Neuron (in vitro differentiated cells): ENCODE data around the gene BIN1.

ENCODE experiments used
- H2AFZ ChIP-seq: one replicate; pipeline ENCODE4 v1.6.1; 2013; ENCODE audit warnings: low read depth, mild to moderate bottlenecking, inconsistent platforms, low read length, moderate library complexity
- H3K27me3 ChIP-seq: one replicate; pipeline ENCODE4 v1.6.1; 2013; ENCODE audit warnings: low read length; ENCODE audit not compliant: insufficient read depth
- H3K36me3 ChIP-seq: one replicate; pipeline ENCODE4 v1.6.1; 2013; ENCODE audit warnings: low read length; ENCODE audit not compliant: insufficient read depth
- H3K4me1 ChIP-seq: one replicate; pipeline ENCODE4 v1.6.1; 2013; ENCODE audit warnings: low read length; ENCODE audit not compliant: insufficient read depth
- H3K4me3 ChIP-seq: 2 replicates; pipeline ENCODE4 v1.5.1; 2013; ENCODE audit warnings: mild to moderate bottlenecking, low read length, moderate library complexity
- H3K9me3 ChIP-seq: one replicate; pipeline ENCODE4 v1.6.1; 2013; ENCODE audit warnings: low read length

Gene BIN1

DNA sequence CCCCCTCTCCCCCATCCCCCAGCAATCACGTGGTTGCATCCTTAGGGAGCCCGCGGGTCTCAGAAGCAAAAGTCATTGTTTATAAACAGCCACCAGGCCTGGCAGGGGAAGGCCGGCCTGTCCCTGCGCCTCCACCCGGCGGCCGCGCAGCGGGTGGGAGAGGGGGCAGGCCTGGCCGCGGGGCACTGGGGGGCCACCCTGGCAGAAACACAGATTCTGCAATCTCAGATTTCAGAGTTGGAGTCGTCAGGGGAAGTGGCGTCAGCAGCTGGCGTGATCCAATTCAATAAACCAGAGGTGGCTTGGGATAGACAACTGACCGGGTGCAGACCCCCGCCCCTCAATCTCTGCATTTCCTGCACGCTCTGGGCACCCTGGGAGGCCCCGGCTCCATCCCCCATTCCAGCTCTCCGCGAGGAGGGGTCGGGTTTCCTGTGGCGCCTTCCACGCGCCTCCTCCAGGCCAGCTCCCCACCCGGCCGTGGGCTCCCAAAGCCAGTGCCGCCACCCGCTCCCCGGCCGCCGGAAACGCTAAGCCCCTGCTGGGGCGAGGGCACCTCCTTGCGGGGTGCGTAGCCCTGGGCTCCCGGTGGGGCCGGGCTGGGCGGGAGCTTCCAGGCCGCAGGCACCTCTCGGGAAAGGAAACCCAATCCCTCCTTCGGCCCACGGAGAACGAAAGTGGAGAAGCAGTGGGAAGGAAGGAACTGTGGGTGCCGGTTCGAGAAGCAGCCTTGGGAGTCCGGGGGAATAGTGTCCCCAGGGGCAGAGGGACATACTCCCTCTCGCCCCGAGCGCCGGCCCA lies 1.1 kb downstream of the BIN1 start:
- peaks cover 10% of the 10 kb centered on the region for H3K4me1 ChIP-seq
- H3K4me3 ChIP-seq: peak overlapping the region; percentile 80
- H2AFZ ChIP-seq: peak overlapping the region; percentile 94
- H3K36me3 ChIP-seq: no peaks in the 10 kb centered on the region
- H3K27me3 ChIP-seq: no peaks in the 10 kb centered on the region
- H3K9me3 ChIP-seq: no peaks in the 10 kb centered on the region

- H3K27me3 ChIP-seq: no peaks in the 10 kb centered on the region
- H3K4me3 ChIP-seq: peak overlapping the region; percentile 80
- H2AFZ ChIP-seq: peak overlapping the region; percentile 94
- H3K4me1 ChIP-seq: peaks cover 10% of the 10 kb centered on the region
- no peaks in the 10 kb centered on the region for H3K9me3 ChIP-seq
- no peaks in the 10 kb centered on the region for H3K36me3 ChIP-seq
Observed at GRCh38 chr2:127104881-127105655, 1.9 kb downstream of the BIN1 start.

- Histone ChIP-seq H3K4me1 (peaks cover 10% of the 10 kb centered on the region), H3K9me3 (no peaks in the 10 kb centered on the region), H3K27me3 (no peaks in the 10 kb centered on the region), H3K4me3 (no peak overlapping the region), H2AFZ (no peak overlapping the region), H3K36me3 (no peaks in the 10 kb centered on the region)
Observed at GRCh38 chr2:127104166-127104660, 2.7 kb downstream of the BIN1 start.

DNA sequence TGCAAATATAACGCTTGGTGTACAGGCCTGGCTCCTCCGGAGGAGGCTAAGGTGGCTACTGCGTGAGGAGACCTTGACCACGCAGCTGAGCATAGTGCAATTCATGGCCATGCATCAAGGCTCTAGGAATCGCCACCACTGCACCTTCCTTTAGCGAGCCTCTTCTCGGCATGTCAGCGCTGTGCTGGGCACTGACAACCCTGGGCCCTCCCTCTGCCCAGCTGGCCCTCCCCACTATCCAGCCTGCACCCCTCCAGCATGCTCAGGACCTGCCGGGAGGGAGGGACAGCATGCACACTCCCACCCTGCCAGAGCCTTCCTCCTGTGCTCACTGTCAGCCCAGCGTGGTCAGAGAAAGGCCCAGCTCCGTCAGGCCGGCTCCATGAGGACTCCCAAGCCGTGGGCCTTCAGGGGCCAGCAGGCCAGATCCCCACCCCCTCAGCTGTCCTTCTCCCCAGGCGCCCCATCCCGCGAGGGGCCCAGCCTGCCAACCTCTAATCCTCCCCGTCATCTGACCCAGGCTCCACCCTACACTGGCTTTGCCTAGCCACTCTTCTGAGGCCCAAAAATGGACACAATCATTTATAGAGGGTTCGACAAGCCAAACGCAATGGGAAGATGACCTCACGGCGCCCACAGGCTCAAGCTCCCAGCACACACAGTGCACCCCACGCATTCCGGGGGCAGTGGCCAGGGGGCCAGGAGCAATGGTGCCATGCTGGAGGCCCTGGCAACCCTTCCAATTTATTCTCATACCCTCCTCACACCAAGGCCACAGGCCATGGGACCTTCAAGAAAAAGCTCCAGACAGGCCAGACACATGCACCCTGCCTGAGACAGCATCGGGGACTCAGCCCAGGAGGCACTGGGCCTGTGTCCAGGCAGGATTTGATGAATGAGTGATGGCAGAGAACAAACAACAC lies 3.5 kb downstream of the BIN1 start:
- H3K36me3 ChIP-seq: no peaks in the 10 kb centered on the region
- no peaks in the 10 kb centered on the region for H3K27me3 ChIP-seq
- no peaks in the 10 kb centered on the region for H3K9me3 ChIP-seq
- no peak overlapping the region for H3K4me3 ChIP-seq
- peaks cover 10% of the 10 kb centered on the region for H3K4me1 ChIP-seq
- no peak overlapping the region for H2AFZ ChIP-seq

GRCh38 chr2:127102521-127103242 lies 4.3 kb downstream of the BIN1 start:
- Histone ChIP-seq H3K4me3 (no peak overlapping the region), H3K9me3 (no peaks in the 10 kb centered on the region), H3K4me1 (peaks cover 9% of the 10 kb centered on the region), H2AFZ (no peak overlapping the region), H3K27me3 (no peaks in the 10 kb centered on the region), H3K36me3 (no peaks in the 10 kb centered on the region)

DNA sequence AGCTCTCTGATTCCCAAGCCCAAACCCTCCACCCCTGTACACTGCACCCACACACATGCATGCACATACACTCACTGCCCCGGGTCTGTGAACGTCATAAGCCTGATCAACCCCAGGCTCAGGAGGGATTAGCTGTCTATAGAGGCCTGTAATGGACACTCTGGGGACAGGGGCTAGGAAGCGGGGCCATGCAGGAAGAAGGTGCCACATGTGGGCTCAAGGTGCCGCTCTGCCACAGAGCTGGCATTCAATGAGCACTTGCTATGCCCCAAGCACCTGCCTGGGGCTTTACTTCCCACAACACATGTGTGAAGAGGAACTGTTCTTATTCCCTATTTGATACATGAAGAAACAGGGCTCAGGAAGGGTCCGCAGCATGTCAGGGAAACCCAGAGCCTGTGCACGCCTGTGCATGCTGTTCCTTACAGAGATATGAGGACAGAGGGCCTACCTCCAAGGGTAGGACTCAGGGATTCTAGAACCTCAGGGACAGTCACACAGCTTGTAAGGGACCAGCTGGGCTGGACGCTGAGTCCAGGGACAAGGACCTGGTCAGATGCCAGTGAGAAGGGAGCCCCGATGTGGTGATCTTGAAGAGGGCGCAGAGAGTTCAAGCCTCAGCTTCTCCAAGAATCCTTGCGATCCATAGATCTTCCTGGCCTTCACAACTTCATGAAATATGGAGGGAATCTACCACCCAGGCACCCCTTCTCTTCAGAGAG lies 5.0 kb downstream of the BIN1 start:
- peaks cover 8% of the 10 kb centered on the region for H3K4me1 ChIP-seq
- H3K4me3 ChIP-seq: no peak overlapping the region
- no peak overlapping the region for H2AFZ ChIP-seq
- no peaks in the 10 kb centered on the region for H3K36me3 ChIP-seq
- H3K27me3 ChIP-seq: no peaks in the 10 kb centered on the region
- no peaks in the 10 kb centered on the region for H3K9me3 ChIP-seq

GRCh38 chr2:127101048-127101611 lies 5.8 kb downstream of the BIN1 start:
- peaks cover 8% of the 10 kb centered on the region for H3K4me1 ChIP-seq
- no peaks in the 10 kb centered on the region for H3K27me3 ChIP-seq
- no peak overlapping the region for H2AFZ ChIP-seq
- no peaks in the 10 kb centered on the region for H3K36me3 ChIP-seq
- H3K9me3 ChIP-seq: no peaks in the 10 kb centered on the region
- no peak overlapping the region for H3K4me3 ChIP-seq

- Histone ChIP-seq H3K36me3 (no peaks in the 10 kb centered on the region), H2AFZ (no peak overlapping the region), H3K9me3 (no peaks in the 10 kb centered on the region), H3K4me3 (no peak overlapping the region), H3K27me3 (no peaks in the 10 kb centered on the region), H3K4me1 (peaks cover 7% of the 10 kb centered on the region)
Observed at GRCh38 chr2:127100251-127101047, 6.5 kb downstream of the BIN1 start.

GRCh38 chr2:127098711-127099110 lies 8.2 kb downstream of the BIN1 start:
- H3K9me3 ChIP-seq: no peaks in the 10 kb centered on the region
- H3K4me3 ChIP-seq: no peak overlapping the region
- no peaks in the 10 kb centered on the region for H3K27me3 ChIP-seq
- no peaks in the 10 kb centered on the region for H3K36me3 ChIP-seq
- no peak overlapping the region for H2AFZ ChIP-seq
- peaks cover 3% of the 10 kb centered on the region for H3K4me1 ChIP-seq

- peaks cover 3% of the 10 kb centered on the region for H3K4me1 ChIP-seq
Observed at GRCh38 chr2:127097841-127098651, 8.9 kb downstream of the BIN1 start.

GRCh38 chr2:127097471-127097765 lies 9.5 kb downstream of the BIN1 start:
- Histone ChIP-seq H2AFZ (no peak overlapping the region), H3K4me3 (no peak overlapping the region), H3K9me3 (no peaks in the 10 kb centered on the region), H3K27me3 (no peaks in the 10 kb centered on the region), H3K4me1 (peaks cover 3% of the 10 kb centered on the region), H3K36me3 (no peaks in the 10 kb centered on the region)

More at GRCh38 chr2:127097841-127098651, 8.9 kb downstream of the BIN1 start:
- H3K9me3 ChIP-seq: no peaks in the 10 kb centered on the region
- no peak overlapping the region for H3K4me3 ChIP-seq
- H2AFZ ChIP-seq: no peak overlapping the region
- no peaks in the 10 kb centered on the region for H3K36me3 ChIP-seq
- no peaks in the 10 kb centered on the region for H3K27me3 ChIP-seq
